ENCODE data around the gene KCTD17. TPM values are rescaled to one million over a fixed set of nuclear protein-coding genes. Genes with fewer than 3 reads are reported as not detected.

The KCTD17 gene
- 11.1 and 53.7 TPM in 2 replicates for total RNA-seq (ENCODE audit: low replicate concordance)
- long read RNA-seq: 0 reads

- Mint-ChIP-seq H3K4me1 (ENCODE audit: unreplicated experiment) (peaks cover 12% of the 10 kb centered on the region), H3K27ac (peak within 1 kb of the TSS; percentile 44), H3K4me3 (peak within 1 kb of the TSS; percentile 87), H3K27me3 (no peaks in the 10 kb centered on the region), H3K36me3 (no peaks in the 10 kb centered on the region), H3K9me3 (no peaks in the 10 kb centered on the region)
- no peak for TF ChIP-seq CTCF (conservative IDR thresholded peaks at IDR 0.05)
- DNase-seq (ENCODE audit: extremely low spot score, unreplicated experiment): peak; percentile 80
Observed at GRCh38 chr22:37051391-37052385, at the start of gene KCTD17. TSS of gene KCTD17 (plus strand) at chr22:37051742. CDS start at chr22:37051761, 19 bp downstream.

- H3K9me3 Mint-ChIP-seq: no peaks in the 10 kb centered on the region
- H3K36me3 Mint-ChIP-seq: no peaks in the 10 kb centered on the region
- no peak for DNase-seq (ENCODE audit: extremely low spot score, unreplicated experiment)
- no peaks in the 10 kb centered on the region for H3K4me1 Mint-ChIP-seq (ENCODE audit: unreplicated experiment)
- H3K4me3 Mint-ChIP-seq: no peak overlapping the region
- H3K27me3 Mint-ChIP-seq: peaks cover 38% of the 10 kb centered on the region
- no peak overlapping the region for H3K27ac Mint-ChIP-seq
- TF ChIP-seq CTCF (conservative IDR thresholded peaks at IDR 0.05): no peak
Observed at GRCh38 chr22:37001826-37002225, 49.7 kb upstream of the KCTD17 start.

- H3K27ac Mint-ChIP-seq: no peak overlapping the region
- H3K36me3 Mint-ChIP-seq: no peaks in the 10 kb centered on the region
- H3K27me3 Mint-ChIP-seq: peaks cover 36% of the 10 kb centered on the region
- no peak overlapping the region for H3K4me3 Mint-ChIP-seq
- H3K4me1 Mint-ChIP-seq (ENCODE audit: unreplicated experiment): peaks cover 3% of the 10 kb centered on the region
- no peaks in the 10 kb centered on the region for H3K9me3 Mint-ChIP-seq
- no peak for TF ChIP-seq CTCF (conservative IDR thresholded peaks at IDR 0.05)
- DNase-seq (ENCODE audit: extremely low spot score, unreplicated experiment): no peak
Observed at GRCh38 chr22:37002633-37003032, 48.9 kb upstream of the KCTD17 start.

- H3K4me1 Mint-ChIP-seq (ENCODE audit: unreplicated experiment): peaks cover 9% of the 10 kb centered on the region
- H3K4me3 Mint-ChIP-seq: no peak overlapping the region
- peak overlapping the region; percentile 2 for H3K27ac Mint-ChIP-seq
- peaks cover 37% of the 10 kb centered on the region for H3K27me3 Mint-ChIP-seq
- DNase-seq (ENCODE audit: extremely low spot score, unreplicated experiment): no peak
- no peaks in the 10 kb centered on the region for H3K36me3 Mint-ChIP-seq
- TF ChIP-seq CTCF (conservative IDR thresholded peaks at IDR 0.05): no peak
- no peaks in the 10 kb centered on the region for H3K9me3 Mint-ChIP-seq
Observed at GRCh38 chr22:37007651-37008050, 43.9 kb upstream of the KCTD17 start.

- no peak for DNase-seq (ENCODE audit: extremely low spot score, unreplicated experiment)
- Mint-ChIP-seq H3K9me3 (no peaks in the 10 kb centered on the region), H3K36me3 (no peaks in the 10 kb centered on the region), H3K27me3 (peaks cover 30% of the 10 kb centered on the region), H3K27ac (no peak overlapping the region), H3K4me3 (no peak overlapping the region), H3K4me1 (ENCODE audit: unreplicated experiment) (peaks cover 9% of the 10 kb centered on the region)
- TF ChIP-seq CTCF (conservative IDR thresholded peaks at IDR 0.05): no peak
Observed at GRCh38 chr22:37008365-37008764, 43.2 kb upstream of the KCTD17 start.
